Sigmoid colon (tissue), 4 donors: ENCODE results near the gene TMEM37.
A peak's percentile ranks its signal among the peaks of the same experiment; 100 is the strongest.

Experiments used
- POLR2AphosphoS5 ChIP-seq, 4 donors: sonication (generic); formaldehyde crosslinking; IDR thresholded peaks; one replicate each; pipeline ENCODE4 v1.6.1; 2017; ENCODE audit warnings: antibody characterized with exemption in 4 of 4
- TF ChIP-seq, protein P1 (sequence below), 4 experiments: fragments of 450-650 bp in 3 of 4; fragments of 200-600 bp in 1 of 4; IDR thresholded peaks; one replicate each; pipeline ENCODE4 v1.5.1; 2016 to 2019; ENCODE audit warnings: antibody characterized with exemption in 4 of 4, mild to moderate bottlenecking in 3 of 4, moderate library complexity in 2 of 4

DNA sequence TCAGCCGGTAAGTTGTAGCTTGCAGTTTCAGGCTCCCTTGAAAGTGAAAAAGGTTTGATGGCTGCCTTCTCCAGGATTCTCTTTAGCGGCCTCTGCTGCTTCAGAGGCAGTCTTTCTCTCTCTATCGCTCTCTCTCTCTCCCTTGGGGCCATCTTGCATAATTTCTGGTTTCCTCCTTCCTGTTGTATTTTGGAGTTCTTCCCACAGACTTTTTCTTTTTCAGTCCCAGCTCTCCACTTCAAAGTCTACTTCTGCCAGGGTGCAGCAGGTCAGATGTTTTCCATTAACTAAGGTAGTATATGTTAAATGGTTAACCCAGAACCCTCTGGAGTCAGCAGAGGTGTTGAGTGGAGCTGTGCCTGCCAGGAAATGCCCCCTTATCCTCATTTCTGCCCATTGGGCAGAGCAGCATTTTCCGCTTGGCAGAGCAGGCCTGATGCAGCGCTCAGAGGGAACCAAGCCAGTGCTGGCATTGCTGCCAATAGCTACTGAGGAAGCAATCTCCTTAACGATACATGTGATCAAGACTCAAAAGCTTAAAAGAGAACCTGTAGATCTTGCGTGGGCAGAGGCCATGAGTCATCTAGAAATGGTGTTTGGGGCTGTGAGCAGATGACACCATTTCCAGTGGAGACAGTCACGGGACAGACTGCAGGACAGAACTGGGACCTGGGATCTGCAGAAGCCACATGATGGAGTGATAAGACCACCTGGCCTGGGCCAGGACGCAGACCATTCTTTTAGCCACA lies 44.1 kb upstream of the TMEM37 start:
- peak in 1 of 4 donors; percentile 23 for TF ChIP-seq POLR2AphosphoS5 (IDR thresholded peaks at IDR 0.05)
- TF ChIP-seq, protein P1, sequence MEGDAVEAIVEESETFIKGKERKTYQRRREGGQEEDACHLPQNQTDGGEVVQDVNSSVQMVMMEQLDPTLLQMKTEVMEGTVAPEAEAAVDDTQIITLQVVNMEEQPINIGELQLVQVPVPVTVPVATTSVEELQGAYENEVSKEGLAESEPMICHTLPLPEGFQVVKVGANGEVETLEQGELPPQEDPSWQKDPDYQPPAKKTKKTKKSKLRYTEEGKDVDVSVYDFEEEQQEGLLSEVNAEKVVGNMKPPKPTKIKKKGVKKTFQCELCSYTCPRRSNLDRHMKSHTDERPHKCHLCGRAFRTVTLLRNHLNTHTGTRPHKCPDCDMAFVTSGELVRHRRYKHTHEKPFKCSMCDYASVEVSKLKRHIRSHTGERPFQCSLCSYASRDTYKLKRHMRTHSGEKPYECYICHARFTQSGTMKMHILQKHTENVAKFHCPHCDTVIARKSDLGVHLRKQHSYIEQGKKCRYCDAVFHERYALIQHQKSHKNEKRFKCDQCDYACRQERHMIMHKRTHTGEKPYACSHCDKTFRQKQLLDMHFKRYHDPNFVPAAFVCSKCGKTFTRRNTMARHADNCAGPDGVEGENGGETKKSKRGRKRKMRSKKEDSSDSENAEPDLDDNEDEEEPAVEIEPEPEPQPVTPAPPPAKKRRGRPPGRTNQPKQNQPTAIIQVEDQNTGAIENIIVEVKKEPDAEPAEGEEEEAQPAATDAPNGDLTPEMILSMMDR (IDR thresholded peaks at IDR 0.05) = no peak
